Astrocyte of the cerebellum (primary cell): ENCODE data around the gene DOCK4.

Experiments
- DNase-seq: peaks from one replicate; pipeline ENCODE4 v3.0.0-alpha.2; 2011; ENCODE audit warnings: low read depth
- H3K4me3 ChIP-seq: 2 replicates; pipeline ENCODE4 v1.5.1; 2011; ENCODE audit warnings: mild to moderate bottlenecking, low read depth, low read length, moderate library complexity
- CTCF ChIP-seq: IDR thresholded peaks from 2 replicates; pipeline ENCODE4 v1.5.1; 2012; ENCODE audit warnings: low read length, low read depth, moderate library complexity, mild to moderate bottlenecking; ENCODE audit errors: missing control alignments
- in situ Hi-C: cut with HindIII; loops from 2 replicates; pipeline ENCODE4 v1.10.0; 2017; ENCODE audit warnings: low sequenced_read_pairs

DOCK4 gene

GRCh38 chr7:112052498-112052897, 153.7 kb downstream of the DOCK4 start:
- no peak overlapping the region for H3K4me3 ChIP-seq
- no peak for TF ChIP-seq CTCF
- in situ Hi-C loops: no loop called here
- no peak for DNase-seq

GRCh38 chr7:112050250-112050881, 155.8 kb downstream of the DOCK4 start:
- H3K4me3 ChIP-seq: no peak overlapping the region
- DNase-seq: no peak
- in situ Hi-C loops: no loop called here
- TF ChIP-seq CTCF: no peak

GRCh38 chr7:112049555-112050249, 156.5 kb downstream of the DOCK4 start:
- no peak overlapping the region for H3K4me3 ChIP-seq
- DNase-seq: no peak
- in situ Hi-C loops: no loop called here
- TF ChIP-seq CTCF: no peak

- no peak for DNase-seq
- no peak for TF ChIP-seq CTCF
- no peak overlapping the region for H3K4me3 ChIP-seq
- in situ Hi-C loops: no loop called here
Observed at GRCh38 chr7:112047421-112047820, 158.8 kb downstream of the DOCK4 start.

- in situ Hi-C loops: no loop called here
- H3K4me3 ChIP-seq: no peak overlapping the region
- DNase-seq: no peak
- no peak for TF ChIP-seq CTCF
Observed at GRCh38 chr7:112045222-112045621, 161.0 kb downstream of the DOCK4 start.

GRCh38 chr7:112042631-112043030, 163.6 kb downstream of the DOCK4 start:
- in situ Hi-C loops: no loop called here
- no peak for DNase-seq
- H3K4me3 ChIP-seq: no peak overlapping the region
- TF ChIP-seq CTCF: no peak
